SK-N-SH treated with all-trans-retinoic acid at 6 μM for 48 hours (cell line): ENCODE measurements around the gene PNPLA3.

Experiments
- ATAC-seq: fragments of 200-7000 bp; cut with Tn5 transposase; 3 replicates; pipeline ENCODE4 v1.9.1; 2020; ENCODE audit warnings: mild to moderate bottlenecking, moderate library complexity
- ARNTL ChIP-seq: fragments of 450-650 bp; formaldehyde crosslinking; IDR thresholded peaks from 2 replicates; pipeline ENCODE4 v1.5.0; 2020; ENCODE audit warnings: low read depth, mild to moderate bottlenecking, moderate library complexity, borderline replicate concordance
- BACH2 ChIP-seq: fragments of 250-450 bp; sonication (Bioruptor Pico); IDR thresholded peaks from 2 replicates; pipeline ENCODE4 v1.9.0; 2021; ENCODE audit warnings: mild to moderate bottlenecking, borderline replicate concordance
- CREB5 ChIP-seq: fragments of 250-450 bp; sonication (Bioruptor Pico); IDR thresholded peaks from 2 replicates; pipeline ENCODE4 v1.5.1; 2020; ENCODE audit warnings: low read depth, mild to moderate bottlenecking, moderate library complexity
- CSRNP3 ChIP-seq: fragments of 250-450 bp; sonication (Bioruptor Pico); IDR thresholded peaks from 2 replicates; pipeline ENCODE4 v1.5.1; 2021; ENCODE audit warnings: mild to moderate bottlenecking, moderate library complexity
- GLIS3 ChIP-seq: fragments of 250-450 bp; sonication (Bioruptor Pico); IDR thresholded peaks from 2 replicates; pipeline ENCODE4 v1.5.0; 2020; ENCODE audit warnings: mild to moderate bottlenecking, moderate library complexity
- ISL1 ChIP-seq: fragments of 250-450 bp; sonication (Bioruptor Pico); IDR thresholded peaks from 2 replicates; pipeline ENCODE4 v2.1.2; 2022; ENCODE audit warnings: mild to moderate bottlenecking, moderate library complexity
- OSR1 ChIP-seq: fragments of 250-450 bp; sonication (Bioruptor Pico); IDR thresholded peaks from 2 replicates; pipeline ENCODE4 v1.8.0; 2022; ENCODE audit warnings: moderate library complexity, mild to moderate bottlenecking, inconsistent platforms
- PATZ1 ChIP-seq: fragments of 250-450 bp; sonication (Bioruptor Pico); IDR thresholded peaks from 2 replicates; pipeline ENCODE4 v1.8.0; 2020; ENCODE audit warnings: mild to moderate bottlenecking, moderate library complexity, borderline replicate concordance
- POU6F1 ChIP-seq: fragments of 250-450 bp; sonication (Bioruptor Pico); IDR thresholded peaks from 2 replicates; pipeline ENCODE4 v1.8.0; 2021; ENCODE audit warnings: low read depth, mild to moderate bottlenecking, moderate library complexity, borderline replicate concordance
- PPARA ChIP-seq: fragments of 250-450 bp; sonication (Bioruptor Pico); IDR thresholded peaks from 2 replicates; pipeline ENCODE4 v1.5.0; 2020; ENCODE audit warnings: mild to moderate bottlenecking, borderline replicate concordance
- RARB ChIP-seq: fragments of 250-450 bp; sonication (Bioruptor Pico); IDR thresholded peaks from 2 replicates; pipeline ENCODE4 v1.8.0; 2021; ENCODE audit warnings: mild to moderate bottlenecking, moderate library complexity
- TCF4 ChIP-seq: fragments of 250-450 bp; sonication (Bioruptor Pico); IDR thresholded peaks from 2 replicates; pipeline ENCODE4 v1.8.0; 2021; ENCODE audit warnings: mild to moderate bottlenecking, moderate library complexity, borderline replicate concordance
- TOX ChIP-seq: fragments of 250-450 bp; sonication (Bioruptor Pico); IDR thresholded peaks from 2 replicates; pipeline ENCODE4 v1.8.0; 2021; ENCODE audit warnings: mild to moderate bottlenecking, moderate library complexity, borderline replicate concordance
- TSHZ2 ChIP-seq: fragments of 250-450 bp; sonication (Bioruptor Pico); IDR thresholded peaks from 2 replicates; pipeline ENCODE4 v1.5.0; 2020; ENCODE audit warnings: mild to moderate bottlenecking, moderate library complexity
- ZC3H10 ChIP-seq: fragments of 250-450 bp; sonication (Bioruptor Pico); IDR thresholded peaks from 2 replicates; pipeline ENCODE4 v1.5.1; 2021; ENCODE audit warnings: mild to moderate bottlenecking, moderate library complexity
- ZFP3 ChIP-seq: fragments of 250-450 bp; sonication (Bioruptor Pico); IDR thresholded peaks from 2 replicates; pipeline ENCODE4 v1.5.0; 2020; ENCODE audit warnings: mild to moderate bottlenecking, moderate library complexity

PNPLA3 gene

GRCh38 chr22:43964314-43964857 is 40.8 kb downstream of the PNPLA3 start:
- ATAC-seq, result no peak
- TF ChIP-seq TSHZ2 (CRISPR knock-in tag) (no peak), PPARA (CRISPR knock-in tag) (no peak), TOX (no peak), CSRNP3 (CRISPR knock-in tag) (no peak)

- TF ChIP-seq CREB5 (CRISPR knock-in tag) (no peak), PPARA (CRISPR knock-in tag) (no peak), CSRNP3 (CRISPR knock-in tag) (no peak)
- ATAC-seq, result no peak
Observed at GRCh38 chr22:43967069-43967468, 43.5 kb downstream of the PNPLA3 start.

GRCh38 chr22:43968614-43969013 is 45.0 kb downstream of the PNPLA3 start:
- no peak for ATAC-seq
- TF ChIP-seq TCF4 (no peak), OSR1 (no peak), BACH2 (CRISPR knock-in tag) (no peak), TSHZ2 (CRISPR knock-in tag) (no peak), ARNTL (CRISPR knock-in tag) (no peak), PATZ1 (CRISPR knock-in tag) (no peak), GLIS3 (no peak), ZC3H10 (CRISPR knock-in tag) (no peak), TOX (no peak), ISL1 (CRISPR knock-in tag) (no peak), CSRNP3 (CRISPR knock-in tag) (no peak), POU6F1 (CRISPR knock-in tag) (no peak), RARB (no peak), ZFP3 (CRISPR knock-in tag) (no peak)
